NCI-H446 treated with DMSO at 0.1 percent for 48 hours (cell line): ENCODE results near the gene ARHGDIG.
"Not testable (repeated sequence)": the region's sequence is repeated elsewhere in the genome, so short reads cannot be mapped to it uniquely, and the experiment has no call there.

Experiments
- DNase-seq: peaks from one replicate; lab custom pipeline; 2025; lab: John Stamatoyannopoulos, UW

Gene ARHGDIG

DNA sequence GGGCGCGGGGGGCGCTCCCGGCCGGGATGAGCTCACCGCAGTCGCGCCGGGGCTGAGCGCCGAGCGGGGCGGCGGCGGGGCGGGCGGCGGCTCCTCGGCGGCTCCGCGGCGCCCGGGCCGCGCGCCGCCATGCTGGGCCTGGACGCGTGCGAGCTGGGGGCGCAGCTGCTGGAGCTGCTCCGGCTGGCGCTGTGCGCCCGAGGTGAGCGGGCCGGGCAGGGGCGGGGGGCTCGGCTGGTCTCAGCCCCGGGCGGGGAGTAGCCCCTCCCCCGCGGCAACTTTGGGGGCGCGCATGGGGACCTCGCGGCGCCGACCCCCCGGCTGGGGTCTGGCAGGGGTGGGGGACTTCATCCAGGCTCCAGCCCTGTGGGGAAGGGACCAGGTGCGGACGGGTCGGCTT is at the start of gene ARHGDIG:
TSS of gene ARHGDIG (plus strand) at position 40 of the 400 bp plus-strand sequence. CDS start at position 130, 90 bp downstream.
- DNase-seq: no peak

- DNase-seq: no peak
These were observed 49.4 kb upstream of the ARHGDIG start for GRCh38 chr16:230949-231348.

- peak; percentile 78 for DNase-seq
These were observed 45.7 kb upstream of the ARHGDIG start, which contains the start of gene FAM234A for GRCh38 chr16:234468-235305. FAM234A (plus strand) TSS chr16:234821; CDS start chr16:254414, 19,593 bp downstream.

- DNase-seq: no peak
These were observed 40.5 kb upstream of the ARHGDIG start for GRCh38 chr16:239948-240277.

DNA sequence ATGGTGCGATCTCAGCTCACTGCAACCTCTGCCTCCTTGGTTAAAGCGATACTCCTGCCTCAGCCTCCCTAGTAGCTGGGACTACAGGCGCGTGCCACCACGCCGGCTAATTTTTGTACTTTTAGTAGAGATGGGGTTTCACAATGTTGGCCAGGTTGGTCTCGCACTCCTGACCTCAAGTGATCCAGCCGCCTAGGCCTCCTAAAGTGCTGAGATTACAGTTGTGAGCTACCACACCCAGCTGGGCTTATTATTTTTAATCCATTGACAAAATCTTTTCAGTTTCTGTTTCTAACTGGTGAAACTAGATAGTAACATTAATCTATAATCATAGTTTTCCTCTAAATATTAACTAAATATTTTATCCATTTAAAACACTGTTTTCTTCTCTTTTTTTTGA is 39.8 kb upstream of the ARHGDIG start:
- no peak for DNase-seq

- DNase-seq: no peak
These were observed 38.1 kb upstream of the ARHGDIG start for GRCh38 chr16:242281-242680.

DNA sequence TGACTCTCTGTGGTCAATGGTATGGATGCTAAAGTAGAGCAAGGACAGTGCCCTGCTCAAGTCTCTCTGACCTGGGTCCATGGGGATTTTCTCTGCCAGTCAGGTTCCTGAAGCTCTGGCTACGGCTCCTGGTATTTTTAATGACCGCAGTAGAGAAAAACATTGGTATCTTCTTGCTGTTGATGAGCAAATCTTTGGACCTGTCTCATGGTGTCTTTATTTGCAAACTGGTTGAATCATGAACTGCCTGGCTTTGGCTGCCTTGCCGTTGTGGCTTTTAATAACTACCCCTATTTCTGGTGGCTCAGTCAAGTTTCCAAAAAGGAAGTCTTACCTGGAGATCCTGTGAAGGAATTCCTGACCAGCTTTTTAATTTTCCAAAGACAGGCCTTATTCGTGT is 37.0 kb upstream of the ARHGDIG start:
- no peak for DNase-seq

GRCh38 chr16:245105-245504 is 35.3 kb upstream of the ARHGDIG start:
- DNase-seq: no peak

DNA sequence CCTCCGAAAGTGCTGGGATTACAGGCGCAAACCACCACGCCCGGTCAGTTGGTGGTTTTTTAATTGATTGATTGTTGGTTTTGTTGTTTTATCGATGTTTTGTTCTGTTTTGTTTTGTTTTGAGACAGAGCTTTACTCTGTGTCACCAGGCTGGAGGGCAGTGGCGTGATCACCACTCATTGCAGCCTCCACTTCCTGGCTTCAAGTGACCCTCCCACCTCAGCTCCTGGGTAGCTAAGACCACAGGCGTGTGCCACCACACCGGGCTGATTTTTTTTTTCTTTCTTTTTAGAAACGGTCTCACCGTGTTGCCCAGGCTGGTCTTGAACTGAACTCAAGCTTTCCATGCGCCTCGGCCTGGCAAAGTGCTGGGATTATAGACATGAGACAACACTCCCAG is 33.4 kb upstream of the ARHGDIG start:
- no peak for DNase-seq

GRCh38 chr16:249431-249830 is 31.0 kb upstream of the ARHGDIG start:
- DNase-seq: no peak

DNA sequence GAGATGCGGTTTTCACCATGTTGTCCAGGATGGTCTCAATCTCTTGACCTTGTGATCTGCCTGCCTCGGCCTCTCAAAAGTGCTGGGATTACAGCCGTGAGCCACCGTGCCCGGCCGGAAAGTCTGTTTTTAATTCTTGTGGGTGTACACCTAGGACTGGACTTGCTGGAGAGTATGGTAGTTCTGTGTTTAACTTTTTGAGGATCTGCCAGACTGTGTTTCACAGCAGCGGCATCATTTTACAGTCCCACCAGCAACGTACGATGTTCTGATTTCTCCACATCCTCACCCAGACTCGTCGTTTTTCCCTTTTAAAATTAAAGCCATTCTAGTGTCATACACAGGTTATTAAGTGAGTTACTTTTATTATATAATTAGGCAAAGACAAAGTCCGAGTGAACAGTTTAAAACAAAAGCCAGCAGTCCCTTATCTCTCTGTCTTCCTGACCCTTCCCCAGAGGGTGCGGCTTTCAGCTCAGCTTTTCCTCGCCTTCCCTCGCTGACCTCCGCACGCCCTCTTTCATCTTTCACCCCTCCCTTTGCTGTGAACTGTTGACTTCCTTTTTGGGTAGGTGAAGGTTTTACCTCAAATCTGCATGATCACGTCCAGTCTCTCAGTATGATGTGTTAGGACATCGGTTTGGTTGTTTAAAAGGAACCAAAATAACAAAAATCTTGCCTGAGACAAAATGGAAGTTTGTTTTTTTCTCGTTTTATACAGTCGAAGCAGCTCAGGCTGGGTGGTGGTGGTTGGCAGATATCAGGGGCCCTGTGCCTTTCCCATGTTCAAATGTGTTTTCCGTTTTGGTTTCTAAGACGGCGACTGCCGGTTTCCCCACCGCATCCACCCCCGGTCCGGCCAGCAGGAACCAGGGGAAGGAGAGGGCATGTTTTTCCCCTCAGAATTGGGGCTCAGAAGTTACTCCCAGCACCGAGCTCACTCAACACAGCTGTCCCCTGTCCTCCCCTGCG is 27.7 kb upstream of the ARHGDIG start:
- DNase-seq: no peak

DNA sequence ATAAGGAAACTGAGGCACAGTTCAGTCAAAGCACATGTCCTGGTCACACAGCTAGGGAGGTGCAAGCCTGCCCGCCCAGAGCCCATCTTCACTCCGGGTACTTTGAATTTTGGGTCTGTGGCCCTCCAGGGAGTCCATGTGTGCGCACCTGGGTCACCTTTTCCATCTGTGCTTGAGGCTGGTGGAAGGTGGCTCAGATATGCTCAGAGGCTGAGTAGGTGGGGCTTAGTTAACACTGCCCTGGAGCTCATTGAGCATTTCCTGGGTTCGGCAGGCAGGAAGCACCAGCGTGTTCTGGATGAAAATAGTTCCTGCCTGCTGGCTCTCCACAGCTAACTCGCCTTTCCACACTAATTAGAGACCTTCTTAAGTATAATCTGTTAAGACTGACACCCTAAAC is 26.6 kb upstream of the ARHGDIG start:
- no peak for DNase-seq

DNA sequence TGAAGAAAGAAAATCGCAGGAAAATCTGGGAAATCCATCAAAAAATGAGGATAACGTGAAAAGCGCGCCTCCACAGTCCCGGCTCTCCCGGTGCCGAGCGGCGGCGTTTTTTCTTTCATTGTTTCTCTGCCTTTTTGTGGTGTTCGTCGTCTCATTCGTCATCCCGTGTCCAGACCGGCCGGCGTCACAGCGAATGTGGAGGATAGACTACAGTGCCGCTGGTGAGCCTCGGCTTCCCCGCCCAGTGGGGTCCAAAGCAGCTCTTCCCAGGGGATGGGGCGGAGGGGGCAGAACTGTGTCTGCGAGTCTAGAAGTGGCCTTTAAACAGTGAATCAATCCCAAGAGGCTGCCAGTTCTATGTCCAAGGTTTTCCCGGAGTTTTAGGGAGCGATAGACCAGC is 25.9 kb upstream of the ARHGDIG start:
- no peak for DNase-seq

GRCh38 chr16:255183-255582 is 25.2 kb upstream of the ARHGDIG start:
- no peak for DNase-seq

GRCh38 chr16:258091-258490 is 22.3 kb upstream of the ARHGDIG start:
- not testable (repeated sequence) for DNase-seq

- no peak for DNase-seq
These were observed 21.2 kb upstream of the ARHGDIG start for GRCh38 chr16:259226-259625.

GRCh38 chr16:259814-260253 is 20.6 kb upstream of the ARHGDIG start:
- no peak for DNase-seq

GRCh38 chr16:260326-260725 is 20.1 kb upstream of the ARHGDIG start:
- no peak for DNase-seq

- no peak for DNase-seq
These were observed 19.2 kb upstream of the ARHGDIG start for GRCh38 chr16:261031-261691.

DNA sequence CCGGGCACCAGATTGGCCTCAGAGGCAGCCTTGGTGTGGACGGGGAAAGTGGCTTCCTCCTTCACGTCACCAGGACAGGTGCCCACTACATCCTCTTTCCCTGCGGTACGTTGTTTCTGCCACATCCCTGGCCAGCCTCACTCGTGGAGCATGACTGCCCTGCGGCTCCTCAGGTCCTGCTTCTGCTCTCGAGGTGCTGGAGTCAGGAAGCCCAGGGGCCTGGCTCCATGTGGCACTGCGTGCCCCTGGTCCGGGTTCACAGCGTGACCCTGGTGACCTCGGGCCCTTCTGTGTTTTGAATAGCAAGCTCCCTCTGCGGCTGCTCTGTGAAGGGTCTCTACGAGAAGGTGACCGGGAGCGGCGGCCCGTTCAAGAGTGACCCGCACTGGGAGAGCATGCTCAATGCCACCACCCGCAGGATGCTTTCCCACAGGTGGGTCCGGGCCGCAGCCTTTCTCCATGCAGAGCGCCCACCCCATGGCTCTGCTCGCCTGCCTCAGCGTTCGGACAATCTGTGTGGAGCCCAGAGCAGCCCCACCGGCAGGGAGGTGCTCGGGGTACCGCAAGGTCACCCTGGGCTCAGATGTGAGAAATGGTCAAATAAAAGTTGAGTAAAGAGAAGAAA is 18.2 kb upstream of the ARHGDIG start:
- no peak for DNase-seq

DNA sequence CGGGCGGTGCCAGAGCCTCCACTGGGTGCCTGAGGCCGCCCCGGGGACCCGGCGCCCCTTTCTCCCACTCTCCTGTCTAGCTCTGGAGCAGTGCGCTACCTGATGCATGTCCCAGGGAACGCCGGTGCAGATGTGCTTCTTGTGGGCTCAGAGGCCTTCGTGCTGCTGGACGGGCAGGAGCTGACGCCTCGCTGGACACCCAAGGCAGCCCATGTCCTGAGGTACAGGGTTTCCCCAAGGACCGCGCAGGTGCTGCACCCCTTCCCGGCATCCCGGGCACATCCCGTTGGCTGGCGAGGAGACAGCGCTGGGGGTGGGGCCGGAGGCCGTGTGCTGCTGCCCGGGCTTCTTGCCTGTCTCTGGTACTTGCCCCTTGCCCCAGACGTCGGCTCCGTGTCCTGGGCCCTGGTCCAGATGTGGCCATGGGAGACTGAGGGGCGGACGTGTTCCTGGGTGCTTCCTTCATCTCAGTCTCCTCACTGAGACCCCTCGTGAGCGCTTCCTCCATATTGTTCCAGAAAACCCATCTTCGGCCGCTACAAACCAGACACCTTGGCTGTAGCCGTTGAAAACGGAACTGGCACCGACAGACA is 17.1 kb upstream of the ARHGDIG start:
- no peak for DNase-seq
